H9 (cell line): ENCODE results near the gene ZNF81. TPM values are rescaled to one million over a fixed set of nuclear protein-coding genes. Genes with fewer than 3 reads are reported as not detected.
"Not testable (repeated sequence)": the region's sequence is repeated elsewhere in the genome, so short reads cannot be mapped to it uniquely, and the experiment has no call there.

Source experiments
- DNase-seq: peaks from one replicate; pipeline ENCODE4 v3.0.0-alpha.2; 2017
- H2AFZ ChIP-seq: one replicate; pipeline ENCODE4 v1.6.1; 2013; ENCODE audit warnings: mild to moderate bottlenecking, low read length, control low read depth, moderate library complexity
- H2AK5ac ChIP-seq: 2 replicates; pipeline ENCODE4 v1.6.1; 2013; ENCODE audit warnings: low read length, control low read depth, mixed read lengths; ENCODE audit not compliant: insufficient read length
- H2BK120ac ChIP-seq: one replicate; pipeline ENCODE4 v1.6.1; 2013; ENCODE audit warnings: low read depth, mild to moderate bottlenecking, low read length, control low read depth, inconsistent platforms; ENCODE audit not compliant: poor library complexity, severe bottlenecking
- H2BK12ac ChIP-seq: 2 replicates; pipeline ENCODE4 v1.6.1; 2013; ENCODE audit warnings: low read length, control low read depth, mixed read lengths, low read depth; ENCODE audit not compliant: insufficient read length
- H2BK15ac ChIP-seq: 2 replicates; pipeline ENCODE4 v1.6.1; 2013; ENCODE audit warnings: low read depth, low read length, control low read depth
- H2BK20ac ChIP-seq: one replicate; pipeline ENCODE4 v1.6.1; 2013; ENCODE audit warnings: low read depth, mild to moderate bottlenecking, low read length, control low read depth, inconsistent platforms; ENCODE audit not compliant: poor library complexity, severe bottlenecking
- H2BK5ac ChIP-seq: 2 replicates; pipeline ENCODE4 v1.6.1; 2013; ENCODE audit warnings: low read length, control low read depth, mixed read lengths; ENCODE audit not compliant: insufficient read length
- H3K14ac ChIP-seq: 2 replicates; pipeline ENCODE4 v1.6.1; 2013; ENCODE audit warnings: low read length, control low read depth; ENCODE audit not compliant: insufficient read depth
- H3K18ac ChIP-seq: 2 replicates; pipeline ENCODE4 v1.6.1; 2013; ENCODE audit warnings: low read depth, mild to moderate bottlenecking, mixed read lengths, low read length, control low read depth; ENCODE audit not compliant: insufficient read length
- H3K23ac ChIP-seq: 2 replicates; pipeline ENCODE4 v1.6.1; 2013; ENCODE audit warnings: low read length, control low read depth, mixed read lengths, low read depth; ENCODE audit not compliant: insufficient read length
- H3K23me2 ChIP-seq: 2 replicates; pipeline ENCODE4 v1.6.1; 2013; ENCODE audit warnings: low read depth, mild to moderate bottlenecking, mixed read lengths, low read length, control low read depth; ENCODE audit not compliant: insufficient read length, poor library complexity, severe bottlenecking
- H3K27ac ChIP-seq: 2 replicates; pipeline ENCODE4 v1.5.1; 2013; ENCODE audit warnings: low read length, control low read depth, mixed read lengths, low read depth; ENCODE audit not compliant: insufficient read length
- H3K27me3 ChIP-seq: 2 replicates; pipeline ENCODE4 v1.6.1; 2013; ENCODE audit warnings: low read length, control low read depth, inconsistent platforms; ENCODE audit not compliant: insufficient read depth
- H3K4ac ChIP-seq: 2 replicates; pipeline ENCODE4 v1.6.1; 2013; ENCODE audit warnings: low read depth, mild to moderate bottlenecking, control low read depth, inconsistent platforms, low read length, moderate library complexity
- H3K4me1 ChIP-seq: 2 replicates; pipeline ENCODE4 v1.6.1; 2013; ENCODE audit warnings: low read length, control low read depth, inconsistent platforms; ENCODE audit not compliant: insufficient read depth
- H3K4me2 ChIP-seq: 2 replicates; pipeline ENCODE4 v1.6.1; 2013; ENCODE audit warnings: low read length, control low read depth, mixed read lengths; ENCODE audit not compliant: insufficient read length, insufficient read depth
- H3K56ac ChIP-seq: 2 replicates; pipeline ENCODE4 v1.6.1; 2013; ENCODE audit warnings: low read depth, mild to moderate bottlenecking, mixed read lengths, low read length, control low read depth; ENCODE audit not compliant: insufficient read length
- H3K79me1 ChIP-seq: 2 replicates; pipeline ENCODE4 v1.6.1; 2013; ENCODE audit warnings: low read depth, mild to moderate bottlenecking, moderate library complexity, low read length, control low read depth, inconsistent platforms; ENCODE audit not compliant: insufficient read depth, poor library complexity, severe bottlenecking
- H3K79me2 ChIP-seq: 2 replicates; pipeline ENCODE4 v1.6.1; 2013; ENCODE audit warnings: low read length, control low read depth, inconsistent platforms; ENCODE audit not compliant: insufficient read depth
- H3K9ac ChIP-seq: 2 replicates; pipeline ENCODE4 v1.6.1; 2013; ENCODE audit warnings: low read length, control low read depth, mixed read lengths; ENCODE audit not compliant: insufficient read length; ENCODE audit errors: extremely low read depth
- H3K9me3 ChIP-seq: one replicate; pipeline ENCODE4 v1.6.1; 2013; ENCODE audit warnings: low read depth, low read length, inconsistent platforms; ENCODE audit not compliant: control insufficient read depth
- H3T11ph ChIP-seq: one replicate; pipeline ENCODE4 v1.6.1; 2013; ENCODE audit warnings: mild to moderate bottlenecking, low read length, control low read depth, inconsistent platforms
- H4K20me1 ChIP-seq: one replicate; pipeline ENCODE4 v1.6.1; 2013; ENCODE audit not compliant: control insufficient read depth, insufficient read length, insufficient read depth
- H4K5ac ChIP-seq: 2 replicates; pipeline ENCODE4 v1.6.1; 2013; ENCODE audit warnings: low read depth, mild to moderate bottlenecking, mixed read lengths, low read length, control low read depth; ENCODE audit not compliant: insufficient read length
- H4K8ac ChIP-seq: replicated peaks from 2 replicates; pipeline ENCODE4 v1.6.1; 2013; ENCODE audit warnings: low read length, control low read depth, mixed read lengths, low read depth; ENCODE audit not compliant: insufficient read length
- H4K91ac ChIP-seq: 2 replicates; pipeline ENCODE4 v1.6.1; 2013; ENCODE audit warnings: low read depth, mild to moderate bottlenecking, moderate library complexity, mixed read lengths, low read length, control low read depth; ENCODE audit not compliant: insufficient read length
- H3K27ac Mint-ChIP-seq, 3 experiments: 2 replicates in 2 of 3; 3 replicates in 1 of 3; pipeline ENCODE4 v1.8.0; 2020 to 2021; ENCODE audit warnings: mixed read lengths in 3 of 3, mild to moderate bottlenecking in 1 of 3, moderate library complexity in 1 of 3
- H3K27me3 Mint-ChIP-seq: 2 replicates; pipeline ENCODE4 v1.8.0; 2021; ENCODE audit warnings: low read depth, mild to moderate bottlenecking, moderate library complexity, mixed read lengths
- H3K36me3 Mint-ChIP-seq, 3 experiments: 2 replicates in 2 of 3; 3 replicates in 1 of 3; pipeline ENCODE4 v1.8.0; 2020 to 2021; ENCODE audit warnings: low read depth in 3 of 3, mixed read lengths in 3 of 3; ENCODE audit not compliant: insufficient read depth in 1 of 3
- H3K4me1 Mint-ChIP-seq, 2 experiments: 2 replicates each; pipeline ENCODE4 v1.8.0; 2020; ENCODE audit warnings: mixed read lengths in 2 of 2
- H3K4me3 Mint-ChIP-seq, 2 experiments: 2 replicates in 1 of 2; 3 replicates in 1 of 2; pipeline ENCODE4 v1.8.0; 2020 to 2021; ENCODE audit warnings: mild to moderate bottlenecking in 2 of 2, mixed read lengths in 2 of 2, moderate library complexity in 1 of 2
- H3K9me3 Mint-ChIP-seq, 2 experiments: 2 replicates in 1 of 2; 3 replicates in 1 of 2; pipeline ENCODE4 v1.8.0; 2020; ENCODE audit warnings: mild to moderate bottlenecking in 2 of 2, mixed read lengths in 2 of 2, moderate library complexity in 1 of 2
- CTCF ChIP-seq: fragments of 200-600 bp; sonication (generic); conservative IDR thresholded peaks from 3 replicates; pipeline ENCODE4 v1.8.0; 2021; ENCODE audit warnings: antibody characterized with exemption, mild to moderate bottlenecking
- WGBS: extraction: QIAGEN DNeasy Blood & Tissue Kit; methylation state at CpG from one replicate; pipeline ENCODE4 v1.1.7; 2013; ENCODE audit warnings: missing lambda C conversion rate, low lambda C conversion rate, mixed read lengths; ENCODE audit not compliant: insufficient read length; ENCODE audit errors: extremely low coverage; 5-methylcytosine and 5-hydroxymethylcytosine counted together
- total RNA-seq: library from RNA; stranded (reverse); gene quantifications from 2 replicates; pipeline ENCODE4 v1.2.1, GENCODE V29; 2021

Gene ZNF81
- total RNA-seq, 1 experiment from 2014 or later = 11.0 TPM

GRCh38 chrX:47804315-47804714 is 32.4 kb upstream of the ZNF81 start:
- H3K4me1 Mint-ChIP-seq = peaks cover 15 to 22% of the 10 kb centered on the region in 2 experiments
- Histone ChIP-seq H3K14ac (no peak overlapping the region), H2BK12ac (no peak overlapping the region), H3K23me2 (no peaks in the 10 kb centered on the region), H3K9ac (no peak overlapping the region), H2BK15ac (no peak overlapping the region), H4K5ac (no peak overlapping the region), H3K27me3 (no peaks in the 10 kb centered on the region), H3T11ph (no peak overlapping the region), H2BK20ac (no peak overlapping the region), H3K18ac (no peak overlapping the region), H2BK5ac (no peak overlapping the region), H3K79me1 (no peaks in the 10 kb centered on the region), H4K91ac (no peak overlapping the region), H4K20me1 (no peaks in the 10 kb centered on the region), H3K27ac (no peak overlapping the region), H2AFZ (no peak overlapping the region), H3K4me2 (no peak overlapping the region), H2BK120ac (no peak overlapping the region), H4K8ac (no peak overlapping the region), H3K79me2 (no peaks in the 10 kb centered on the region), H3K9me3 (peaks cover 25% of the 10 kb centered on the region), H3K4me1 (no peaks in the 10 kb centered on the region), H3K56ac (no peak overlapping the region), H3K23ac (no peak overlapping the region), H2AK5ac (no peak overlapping the region), H3K4ac (no peak overlapping the region)
- no peak for DNase-seq
- no CpG with 5 or more reads among the region's 9 CpGs for WGBS
- no peak overlapping the region for H3K27ac Mint-ChIP-seq
- H3K4me3 Mint-ChIP-seq = no peak overlapping the region
- no peak for TF ChIP-seq CTCF
- H3K36me3 Mint-ChIP-seq = peaks cover 2 to 9% (median 8%) of the 10 kb centered on the region in 3 experiments; a peak in 4 of 7 replicates
- H3K27me3 Mint-ChIP-seq = peaks cover 3% of the 10 kb centered on the region; the same call in 1 of the 2 replicates
- peaks cover 49 to 51% of the 10 kb centered on the region in 2 experiments for H3K9me3 Mint-ChIP-seq

GRCh38 chrX:47805844-47806243 is 30.9 kb upstream of the ZNF81 start:
- not testable (repeated sequence) for H3K18ac ChIP-seq, H3K4me3 Mint-ChIP-seq, H3K27ac Mint-ChIP-seq, H3K79me1 ChIP-seq, H2BK120ac ChIP-seq, H2BK15ac ChIP-seq, DNase-seq, H3K9ac ChIP-seq, H3K56ac ChIP-seq, H3T11ph ChIP-seq, H3K79me2 ChIP-seq, H4K8ac ChIP-seq, H3K23me2 ChIP-seq, H2BK20ac ChIP-seq, H4K5ac ChIP-seq, H3K27me3 ChIP-seq, H2BK12ac ChIP-seq, H3K14ac ChIP-seq, H3K27ac ChIP-seq, H3K4ac ChIP-seq, H2AFZ ChIP-seq, H3K4me2 ChIP-seq, H3K36me3 Mint-ChIP-seq, H4K20me1 ChIP-seq, H2BK5ac ChIP-seq, H3K23ac ChIP-seq, H3K27me3 Mint-ChIP-seq, H4K91ac ChIP-seq, H3K4me1 ChIP-seq, H2AK5ac ChIP-seq
- no CpG with 5 or more reads among the region's 1 CpG for WGBS
- Mint-ChIP-seq H3K4me1 (peaks cover 15 to 22% of the 10 kb centered on the region in 2 experiments), H3K9me3 (peaks cover 51 to 52% of the 10 kb centered on the region in 2 experiments)
- peaks cover 19% of the 10 kb centered on the region for H3K9me3 ChIP-seq
